PFSK-1 (cell line): ENCODE data around the gene RPL19.

Source experiments
- FOXP2 ChIP-seq: optimal IDR thresholded peaks from 2 replicates; pipeline ENCODE3; 2011; ENCODE audit warnings: borderline replicate concordance, control low read depth, inconsistent platforms; ENCODE audit not compliant: insufficient read depth; ENCODE audit errors: extremely low read length, extremely low read depth
- POLR2AphosphoS5 ChIP-seq: IDR thresholded peaks from 2 replicates; pipeline ENCODE4 v1.6.1; 2012; ENCODE audit warnings: low read depth, mild to moderate bottlenecking, control low read depth, low read length, moderate library complexity
- REST ChIP-seq, 2 experiments: IDR thresholded peaks; 2 replicates each; pipeline versions ENCODE4 v1.6.1 to v1.8.0; 2011 to 2012; ENCODE audit warnings: low read depth in 2 of 2, low read length in 2 of 2, control low read depth in 1 of 2, inconsistent platforms in 1 of 2, mild to moderate bottlenecking in 1 of 2, moderate library complexity in 1 of 2; ENCODE audit not compliant: insufficient read depth in 1 of 2
- SIN3A ChIP-seq: IDR thresholded peaks from 2 replicates; pipeline ENCODE4 v1.6.1; 2012; ENCODE audit warnings: mild to moderate bottlenecking, low read length, moderate library complexity, borderline replicate concordance; ENCODE audit not compliant: insufficient read depth
- TAF1 ChIP-seq: IDR thresholded peaks from 2 replicates; pipeline ENCODE4 v1.6.1; 2012; ENCODE audit warnings: low read length, control low read depth, borderline replicate concordance; ENCODE audit not compliant: insufficient read depth

RPL19 gene

GRCh38 chr17:39186481-39187002, 13.5 kb upstream of the RPL19 start:
- TF ChIP-seq TAF1 (no peak), FOXP2 (no peak), REST (IDR thresholded peaks at IDR 0.05; ENCODE audit: insufficient read depth in 1 of 2, low read depth in 2 of 2, low read length in 2 of 2) (no peak), SIN3A (no peak), POLR2AphosphoS5 (no peak)

GRCh38 chr17:39187152-39187830, 12.8 kb upstream of the RPL19 start:
- TF ChIP-seq SIN3A (no peak), REST (IDR thresholded peaks at IDR 0.05; ENCODE audit: insufficient read depth in 1 of 2, low read depth in 2 of 2, low read length in 2 of 2) (no peak), FOXP2 (no peak), TAF1 (no peak), POLR2AphosphoS5 (no peak)

- TF ChIP-seq TAF1: no peak
- TF ChIP-seq REST (IDR thresholded peaks at IDR 0.05; ENCODE audit: insufficient read depth in 1 of 2, low read depth in 2 of 2, low read length in 2 of 2): no peak
- no peak for TF ChIP-seq FOXP2
- no peak for TF ChIP-seq SIN3A
- no peak for TF ChIP-seq POLR2AphosphoS5
Observed at GRCh38 chr17:39191750-39192510, 8.2 kb upstream of the RPL19 start.

GRCh38 chr17:39192901-39193300, 7.2 kb upstream of the RPL19 start:
- no peak for TF ChIP-seq POLR2AphosphoS5
- TF ChIP-seq SIN3A: no peak
- TF ChIP-seq FOXP2: no peak
- no peak for TF ChIP-seq TAF1
- no peak for TF ChIP-seq REST (IDR thresholded peaks at IDR 0.05; ENCODE audit: insufficient read depth in 1 of 2, low read depth in 2 of 2, low read length in 2 of 2)
